Adrenal gland (tissue), 12 donors: ENCODE data around the gene CXorf38. TPM values are rescaled to one million over a fixed set of nuclear protein-coding genes. Genes with fewer than 3 reads are reported as not detected.
"Not testable (repeated sequence)": the region's sequence is repeated elsewhere in the genome, so short reads cannot be mapped to it uniquely, and the experiment has no call there.

Experiments
- DNase-seq, 7 donors: peaks; one replicate each; pipeline ENCODE4 v3.0.0-alpha.2; 2019 to 2020
- H3K27ac ChIP-seq, 5 donors: fragments of 200-600 bp; sonication (generic) in 4 of 5; 1 replicate in 3 of 5; 2 replicates in 2 of 5; pipeline versions ENCODE4 v1.5.1 to v1.8.0; 2016 to 2020; ENCODE audit warnings: mild to moderate bottlenecking in 1 of 5
- H3K27me3 ChIP-seq: fragments of 200-600 bp; 2 replicates; pipeline ENCODE4 v1.8.0; 2021
- H3K36me3 ChIP-seq, 2 donors: fragments of 200-600 bp; replicated peaks in 1 of 2; 1 replicate in 1 of 2; 2 replicates in 1 of 2; pipeline versions ENCODE4 v1.5.1 to v1.8.0; 2018 to 2022
- H3K4me1 ChIP-seq, 2 donors: fragments of 200-600 bp; replicated peaks in 1 of 2; 1 replicate in 1 of 2; 2 replicates in 1 of 2; pipeline versions ENCODE4 v1.5.1 to v1.8.0; 2018 to 2021
- H3K4me3 ChIP-seq, 4 donors: fragments of 200-600 bp; sonication (generic) in 3 of 4; one replicate each; pipeline ENCODE4 v1.5.1; 2016 to 2018
- H3K9me3 ChIP-seq, 3 donors: fragments of 200-600 bp; sonication (generic) in 1 of 3; replicated peaks in 1 of 3; 1 replicate in 2 of 3; 2 replicates in 1 of 3; pipeline versions ENCODE4 v1.5.1 to v1.8.0; 2016 to 2021
- CTCF ChIP-seq, 6 experiments: fragments of 450-650 bp in 4 of 6; fragments of 200-600 bp in 2 of 6; sonication (generic) in 1 of 6; IDR thresholded peaks; 1 replicate in 5 of 6; 2 replicates in 1 of 6; pipeline versions ENCODE4 v1.5.1 to v1.8.0; 2016 to 2021; ENCODE audit warnings: antibody characterized with exemption in 6 of 6, mild to moderate bottlenecking in 2 of 6, moderate library complexity in 1 of 6
- POLR2A ChIP-seq, 2 donors: fragments of 450-650 bp; IDR thresholded peaks; one replicate each; pipeline ENCODE4 v1.6.1; 2017; ENCODE audit warnings: antibody characterized with exemption in 2 of 2, mild to moderate bottlenecking in 2 of 2, moderate library complexity in 1 of 2
- WGBS, 4 donors: extraction: QIAGEN DNeasy Blood & Tissue Kit in 2 of 4; methylation state at CpG; one replicate each; pipeline versions ENCODE4 v1.1.5 to v1.1.7; 2013 to 2017; 5-methylcytosine and 5-hydroxymethylcytosine counted together
- intact Hi-C, 2 donors: fragments of 100-400 bp; cut with DNase I; formaldehyde crosslinking; loops; one replicate each; pipeline versions ENCODE4 v1.14.1 to v1.15.0; 2022 to 2023
- polyA plus RNA-seq, 3 donors: library from polyadenylated mRNA; stranded (reverse); fragments of 200-250 nt in 2 of 3; fragments of 350-450 nt in 1 of 3; fragmentation: Illumina TruSeq in 1 of 3; extraction: RNeasy Lipid Tissue Mini Kit (QIAGEN cat#74804) in 1 of 3; gene quantifications; one replicate each; pipeline ENCODE4 v1.2.3, GENCODE V29; 2013 to 2014
- total RNA-seq, 9 donors: library from RNA; depleted of rRNA in 4 of 9; stranded (reverse); fragments of >200 nt in 4 of 9; fragments of 120-200 nt in 1 of 9; fragmentation: NEBNext Ultra II Directional in 1 of 9; extraction: Animal tissue kit (Norgen Biotek cat#: 25700) in 1 of 9; gene quantifications; one replicate each; pipeline versions ENCODE4 v1.1.0 to v1.2.4, GENCODE V29; 2013 to 2023
- donor health status: healthy with polysubstance abuse.
- donor health status: Bipolar disorder and iron deficiency.
- donor health status: DM: yes; HTN: yes; CAD: no.
- donor health status: DM: no; HTN: no; CAD: no.
- donor health status: DM: no; HTN: no; CAD: no.
- donor health status: DM: yes; HTN: yes; CAD: no.

CXorf38 gene
- total and polyA plus RNA-seq, 12 donors = 6.6 to 23.8 (median 17.7) TPM

GRCh38 chrX:40612511-40612910 is 34.9 kb downstream of the CXorf38 start:
- Histone ChIP-seq H3K27ac (no peak overlapping the region), H3K36me3 (no peaks in the 10 kb centered on the region), H3K27me3 (peaks cover 6% of the 10 kb centered on the region), H3K4me3 (no peak overlapping the region), H3K9me3 (no peaks in the 10 kb centered on the region), H3K4me1 (no peaks in the 10 kb centered on the region)
- no peak for DNase-seq
- intact Hi-C loops = no loop called here
- 62 to 86% (median 66%) methylated on average over 1 to 4 of the region's 4 CpGs for WGBS, 4 donors
- TF ChIP-seq POLR2A (IDR thresholded peaks at IDR 0.05) (no peak), CTCF (IDR thresholded peaks at IDR 0.05) (no peak)

- Histone ChIP-seq H3K36me3 (peaks cover 0 to 3% of the 10 kb centered on the region in 2 donors), H3K9me3 (no peaks in the 10 kb centered on the region), H3K27me3 (peaks cover 6% of the 10 kb centered on the region), H3K4me1 (no peaks in the 10 kb centered on the region), H3K4me3 (no peak overlapping the region), H3K27ac (no peak overlapping the region)
- DNase-seq = no peak
- intact Hi-C loops = no loop called here
- TF ChIP-seq POLR2A (IDR thresholded peaks at IDR 0.05) (no peak), CTCF (IDR thresholded peaks at IDR 0.05) (no peak)
- 79 to 94% (median 87%) methylated on average over 3 of the region's 3 CpGs for WGBS, 4 donors
Observed at GRCh38 chrX:40607381-40607780, 40.0 kb downstream of the CXorf38 start.

- intact Hi-C loops = no loop called here
- H3K27me3 ChIP-seq = no peaks in the 10 kb centered on the region
- peaks cover 0 to 17% of the 10 kb centered on the region in 2 donors for H3K36me3 ChIP-seq
- no peaks in the 10 kb centered on the region for H3K9me3 ChIP-seq
- 88 to 96% (median 93%) methylated on average over 6 of the region's 6 CpGs for WGBS, 4 donors
- no peak for TF ChIP-seq CTCF (IDR thresholded peaks at IDR 0.05)
- no peak for TF ChIP-seq POLR2A (IDR thresholded peaks at IDR 0.05)
- no peak overlapping the region for H3K4me3 ChIP-seq
- H3K4me1 ChIP-seq = no peaks in the 10 kb centered on the region
- no peak for DNase-seq
- no peak overlapping the region for H3K27ac ChIP-seq
Observed at GRCh38 chrX:40603446-40603845, 43.9 kb downstream of the CXorf38 start.

GRCh38 chrX:40589616-40590321 is 57.6 kb downstream of the CXorf38 start:
- intact Hi-C loops, H3K4me1 ChIP-seq: not testable (repeated sequence)
- 82 to 92% (median 88%) methylated on average over 6 of the region's 6 CpGs for WGBS, 4 donors

DNA sequence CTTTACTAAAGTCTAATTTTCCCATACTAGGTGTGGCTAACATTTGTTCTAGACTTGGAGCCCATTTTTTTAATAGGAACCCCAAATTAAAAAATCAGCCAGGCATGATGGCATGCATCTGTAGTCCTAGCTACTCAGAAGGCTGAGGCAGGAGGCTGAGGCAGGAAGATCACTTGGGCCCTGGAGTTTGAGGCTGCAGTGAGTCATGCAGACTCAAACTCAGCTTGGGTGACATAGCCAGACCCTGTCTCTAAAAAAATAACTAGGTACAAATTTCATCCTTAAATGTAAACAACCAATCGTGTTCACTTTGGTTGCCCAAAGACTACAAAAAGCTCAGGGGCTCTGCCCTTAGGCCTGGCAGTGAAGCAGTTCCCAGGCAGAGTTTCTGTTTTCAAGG is 59.7 kb downstream of the CXorf38 start:
- intact Hi-C loops, DNase-seq, H3K27ac ChIP-seq, H3K4me3 ChIP-seq, H3K9me3 ChIP-seq, H3K27me3 ChIP-seq, H3K4me1 ChIP-seq: not testable (repeated sequence)
- peaks cover 0 to 18% of the 10 kb centered on the region in 2 donors for H3K36me3 ChIP-seq
- 60 to 80% (median 71%) methylated on average over 1 of the region's 1 CpG for WGBS, 4 donors

More at GRCh38 chrX:40589616-40590321, 57.6 kb downstream of the CXorf38 start:
- not testable (repeated sequence) for H3K9me3 ChIP-seq, H3K4me3 ChIP-seq, DNase-seq, H3K27ac ChIP-seq, H3K27me3 ChIP-seq
- H3K36me3 ChIP-seq = peaks cover 0 to 26% of the 10 kb centered on the region in 2 donors
